GM12878 (cell line): ENCODE data around the gene TLE3. TPM values are rescaled to one million over a fixed set of nuclear protein-coding genes. Genes with fewer than 3 reads are reported as not detected.

Source experiments
- BACH1 ChIP-seq: fragments of 450-650 bp; IDR thresholded peaks from 2 replicates; pipeline ENCODE4 v1.6.1; 2017; ENCODE audit warnings: mild to moderate bottlenecking, borderline replicate concordance
- BCLAF1 ChIP-seq: fragments of 450-650 bp; IDR thresholded peaks from 2 replicates; pipeline ENCODE4 v1.6.1; 2017; ENCODE audit warnings: antibody characterized with exemption, mild to moderate bottlenecking, moderate library complexity
- BMI1 ChIP-seq: fragments of 450-650 bp; IDR thresholded peaks from 2 replicates; pipeline ENCODE4 v1.6.1; 2016; ENCODE audit warnings: mild to moderate bottlenecking, moderate library complexity, borderline replicate concordance
- CBX5 ChIP-seq: sonication (generic); IDR thresholded peaks from 2 replicates; pipeline ENCODE4 v1.6.1; 2016; ENCODE audit warnings: low read depth, moderate library complexity, mild to moderate bottlenecking, inconsistent platforms
- EGR1 ChIP-seq, 2 experiments: IDR thresholded peaks; 1 replicate in 1 of 2; 2 replicates in 1 of 2; pipeline ENCODE4 v1.6.1; 2011 to 2012; ENCODE audit warnings: low read depth in 2 of 2, low read length in 2 of 2, borderline replicate concordance in 1 of 2, mild to moderate bottlenecking in 1 of 2, moderate library complexity in 1 of 2
- ESRRA ChIP-seq: IDR thresholded peaks from 2 replicates; pipeline ENCODE4 v1.6.1; 2012; ENCODE audit warnings: mild to moderate bottlenecking, low read length, improper control_type of control experiment
- EZH2 ChIP-seq: IDR thresholded peaks from 2 replicates; pipeline ENCODE4 v1.6.1; 2012; ENCODE audit warnings: low read depth, mild to moderate bottlenecking, control low read depth, inconsistent platforms, low read length, borderline replicate concordance; ENCODE audit not compliant: control insufficient read depth
- FOXK2 ChIP-seq: fragments of 450-650 bp; IDR thresholded peaks from 2 replicates; pipeline ENCODE4 v1.6.1; 2017; ENCODE audit warnings: mild to moderate bottlenecking, moderate library complexity
- HDAC2 ChIP-seq: fragments of 200-600 bp; sonication (generic); IDR thresholded peaks from 2 replicates; pipeline ENCODE4 v1.6.1; 2017
- LARP7 ChIP-seq: fragments of 450-650 bp; IDR thresholded peaks from 2 replicates; pipeline ENCODE4 v1.6.1; 2017; ENCODE audit warnings: mild to moderate bottlenecking
- MTA2 ChIP-seq: fragments of 450-650 bp; IDR thresholded peaks from 2 replicates; pipeline ENCODE4 v1.6.1; 2016; ENCODE audit warnings: low read depth, mild to moderate bottlenecking, moderate library complexity
- MXI1 ChIP-seq: fragments of 150-350 bp; IDR thresholded peaks from 2 replicates; pipeline ENCODE4 v1.6.1; 2011; ENCODE audit warnings: low read depth, mild to moderate bottlenecking, inconsistent platforms, low read length, improper control_type of control experiment
- NFYA ChIP-seq: IDR thresholded peaks from 2 replicates; pipeline ENCODE4 v1.6.1; 2011; ENCODE audit warnings: low read depth, mild to moderate bottlenecking, low read length, improper control_type of control experiment, borderline replicate concordance
- NKRF ChIP-seq: fragments of 450-650 bp; conservative IDR thresholded peaks from 2 replicates; pipeline ENCODE4 v1.6.1; 2017; ENCODE audit warnings: mild to moderate bottlenecking, moderate library complexity
- SIN3A ChIP-seq: IDR thresholded peaks from 2 replicates; pipeline ENCODE4 v1.6.1; 2012; ENCODE audit warnings: low read depth, low read length, improper control_type of control experiment
- SIX5 ChIP-seq: IDR thresholded peaks from 2 replicates; pipeline ENCODE4 v1.6.1; 2011; ENCODE audit warnings: mild to moderate bottlenecking, low read depth, low read length, moderate library complexity; ENCODE audit not compliant: severe bottlenecking
- SMAD1 ChIP-seq: fragments of 450-650 bp; IDR thresholded peaks from 2 replicates; pipeline ENCODE4 v1.6.1; 2018; ENCODE audit warnings: mild to moderate bottlenecking, low read depth; ENCODE audit not compliant: partially characterized antibody
- SMC3 ChIP-seq: IDR thresholded peaks from 2 replicates; pipeline ENCODE4 v1.6.1; 2011; ENCODE audit warnings: low read length, improper control_type of control experiment, borderline replicate concordance
- SP1 ChIP-seq: IDR thresholded peaks from one replicate; pipeline ENCODE4 v1.6.1; 2011; ENCODE audit warnings: low read depth, low read length
- SPI1 ChIP-seq: IDR thresholded peaks from 2 replicates; pipeline ENCODE4 v1.6.1; 2011; ENCODE audit warnings: low read depth, mild to moderate bottlenecking, low read length, moderate library complexity, borderline replicate concordance; ENCODE audit not compliant: insufficient read depth
- SREBF2 ChIP-seq: IDR thresholded peaks from 2 replicates; pipeline ENCODE4 v1.6.1; 2012; ENCODE audit warnings: mild to moderate bottlenecking, low read length
- TBL1XR1 ChIP-seq: IDR thresholded peaks from 2 replicates; pipeline ENCODE4 v1.6.1; 2012; ENCODE audit warnings: low read depth, low read length, improper control_type of control experiment
- TCF12 ChIP-seq: IDR thresholded peaks from 2 replicates; pipeline ENCODE4 v1.6.1; 2011; ENCODE audit warnings: low read depth, mild to moderate bottlenecking, low read length
- TCF3 ChIP-seq: IDR thresholded peaks from 2 replicates; pipeline ENCODE4 v1.6.1; 2012; ENCODE audit warnings: low read depth, mild to moderate bottlenecking, low read length, borderline replicate concordance; ENCODE audit not compliant: insufficient read depth
- TCF7 ChIP-seq: IDR thresholded peaks from 2 replicates; pipeline ENCODE4 v1.6.1; 2014; ENCODE audit warnings: antibody characterized with exemption, borderline replicate concordance
- YY1 ChIP-seq: IDR thresholded peaks from 2 replicates; pipeline ENCODE4 v1.6.1; 2011; ENCODE audit warnings: low read depth, mild to moderate bottlenecking, low read length
- ZZZ3 ChIP-seq: IDR thresholded peaks from 2 replicates; pipeline ENCODE4 v1.6.1; 2011; ENCODE audit warnings: low read depth; ENCODE audit not compliant: control insufficient read depth, insufficient read length
- polyA plus RNA-seq, 11 experiments: library from polyadenylated mRNA; depleted of rRNA in 4 of 11; unstranded in 6 of 11; stranded (reverse) in 5 of 11; fragments of >200 nt; fragmentation: Nextera tagmentation in 4 of 11; fragmentation: Illumina TruSeq in 1 of 11; extraction: Ambion mirVana in 4 of 11; extraction: Trizol in 1 of 11; gene quantifications; 1 replicate in 1 of 11; 2 replicates in 10 of 11; pipeline versions ENCODE4 v1.2.1 to v1.2.3, GENCODE V29; 2011 to 2016; ENCODE audit warnings: inconsistent platforms in 2 of 11, missing spikeins in 2 of 11, low read depth in 1 of 11
- total RNA-seq, 4 experiments: library from RNA; depleted of rRNA in 3 of 4; stranded (reverse); fragments of >200 nt in 3 of 4; fragmentation: Illumina TruSeq in 1 of 4; extraction: Trizol in 1 of 4; gene quantifications; 2 replicates each; pipeline versions ENCODE4 v1.2.1 to v1.2.3, GENCODE V29; 2013 to 2021

The TLE3 gene
- total and polyA plus RNA-seq, 10 of the 15 experiments (the other 5 are each of a cell fraction or from before 2014, with no cell fraction given): 1.2 to 65.5 (median 9.7) TPM

GRCh38 chr15:70096215-70097062, 1.3 kb downstream of the TLE3 start (continued):
- TF ChIP-seq BCLAF1 (no peak), SMAD1 (no peak), SIN3A (no peak), EGR1 (IDR thresholded peaks at IDR 0.05; ENCODE audit: borderline replicate concordance in 1 of 2, low read depth in 2 of 2, low read length in 2 of 2) (peak in 1 of 2 experiments; percentile 66; a peak in 2 of 3 replicates), TCF3 (no peak), YY1 (no peak), TBL1XR1 (no peak), TCF12 (no peak), SPI1 (no peak), SIX5 (no peak), TCF7 (no peak), EZH2 (no peak), NKRF (peak; percentile 27; the same call in 1 of the 2 replicates), SP1 (no peak), NFYA (no peak), BACH1 (peak; percentile 19; the same call in 1 of the 2 replicates), MXI1 (peak; percentile 5; the same call in 1 of the 2 replicates), CBX5 (no peak), SREBF2 (no peak), ESRRA (no peak), LARP7 (0 out of 2 replicates have a peak, but pooled peaks have one; percentile 17), MTA2 (no peak), BMI1 (no peak), HDAC2 (no peak), FOXK2 (no peak), SMC3 (no peak), ZZZ3 (no peak)
